CD8-positive, alpha-beta memory T cell (primary cell): ENCODE results near the gene DOCK6. TPM values are rescaled to one million over a fixed set of nuclear protein-coding genes. Genes with fewer than 3 reads are reported as not detected.

Source experiments
- CTCF ChIA-PET: fragments of 350-600 bp; sonication (Branson Sonifier 250); formaldehyde crosslinking; loops from one replicate; lab custom pipeline; 2021; ENCODE audit warnings: antibody characterized with exemption; lab: Charles Lee
- POLR2A ChIA-PET: fragments of 350-600 bp; sonication (Branson Sonifier 250); formaldehyde crosslinking; loops from one replicate; lab custom pipeline; 2021; ENCODE audit warnings: antibody characterized with exemption; lab: Charles Lee
- DNase-seq, 5 donors: peaks; one replicate each; pipeline versions ENCODE4 v3.0.0 to v3.0.0-alpha.2; 2020 to 2022; ENCODE audit warnings: mixed read lengths in 1 of 5
- H3K27ac ChIP-seq: one replicate; pipeline ENCODE4 v1.7.0; 2013; ENCODE audit warnings: low read depth, mild to moderate bottlenecking, low read length, moderate library complexity
- H3K27me3 ChIP-seq: 2 replicates; pipeline ENCODE4 v1.7.0; 2013; ENCODE audit warnings: low read length, mild to moderate bottlenecking; ENCODE audit not compliant: insufficient read depth, poor library complexity, severe bottlenecking
- H3K36me3 ChIP-seq: 2 replicates; pipeline ENCODE4 v1.7.0; 2013; ENCODE audit warnings: mild to moderate bottlenecking, low read length, moderate library complexity; ENCODE audit not compliant: insufficient read depth
- H3K4me1 ChIP-seq: 2 replicates; pipeline ENCODE4 v1.7.0; 2013; ENCODE audit warnings: mild to moderate bottlenecking, low read length, moderate library complexity; ENCODE audit not compliant: insufficient read depth
- H3K4me3 ChIP-seq: 2 replicates; pipeline ENCODE4 v1.7.0; 2013; ENCODE audit warnings: mild to moderate bottlenecking, low read length
- H3K9me3 ChIP-seq: 2 replicates; pipeline ENCODE4 v1.7.0; 2013; ENCODE audit warnings: mild to moderate bottlenecking, low read length
- H3K27ac Mint-ChIP-seq, 8 donors: one replicate each; pipeline ENCODE4 v1.8.0; 2020 to 2021; ENCODE audit warnings: mixed read lengths in 8 of 8, mild to moderate bottlenecking in 6 of 8, inconsistent platforms in 3 of 8, moderate library complexity in 3 of 8
- H3K27me3 Mint-ChIP-seq, 2 donors: one replicate each; pipeline ENCODE4 v1.8.0; 2020 to 2021; ENCODE audit warnings: mixed read lengths in 2 of 2, mild to moderate bottlenecking in 1 of 2, moderate library complexity in 1 of 2
- H3K36me3 Mint-ChIP-seq, 3 donors: one replicate each; pipeline ENCODE4 v1.8.0; 2020 to 2021; ENCODE audit warnings: mixed read lengths in 3 of 3, inconsistent platforms in 1 of 3, mild to moderate bottlenecking in 1 of 3
- H3K4me1 Mint-ChIP-seq, 3 donors: one replicate each; pipeline ENCODE4 v1.8.0; 2020 to 2021; ENCODE audit warnings: mixed read lengths in 3 of 3, inconsistent platforms in 1 of 3, mild to moderate bottlenecking in 1 of 3
- H3K4me3 Mint-ChIP-seq, 7 donors: one replicate each; pipeline ENCODE4 v1.8.0; 2020 to 2021; ENCODE audit warnings: mixed read lengths in 7 of 7, mild to moderate bottlenecking in 6 of 7, moderate library complexity in 4 of 7, inconsistent platforms in 2 of 7
- H3K9me3 Mint-ChIP-seq, 5 donors: one replicate each; pipeline ENCODE4 v1.8.0; 2020 to 2022; ENCODE audit warnings: mixed read lengths in 5 of 5, mild to moderate bottlenecking in 3 of 5, moderate library complexity in 2 of 5, inconsistent platforms in 1 of 5
- polyA plus RNA-seq: library from polyadenylated mRNA; unstranded; fragments of 300-500 nt; fragmentation: Illumina TruSeq; gene quantifications from one replicate; pipeline ENCODE4 v1.2.3, GENCODE V29; 2021
- total RNA-seq, 2 experiments: library from RNA; stranded (reverse); gene quantifications; one replicate each; pipeline ENCODE4 v1.2.3, GENCODE V29; 2021

DOCK6 gene
- total and polyA plus RNA-seq, 3 experiments from 2014 or later: 0.71 to 3.5 (median 2.3) TPM

- Histone ChIP-seq H3K36me3 (no peaks in the 10 kb centered on the region), H3K9me3 (no peaks in the 10 kb centered on the region), H3K27ac (no peak overlapping the region), H3K4me1 (no peaks in the 10 kb centered on the region), H3K27me3 (no peaks in the 10 kb centered on the region), H3K4me3 (no peak overlapping the region)
- CTCF ChIA-PET: interaction anchor here (1.5 kb wide), 1 partner anchor 196 kb away, joined by 3 read pairs; no protein-coding TSS in a partner anchor
- H3K4me3 Mint-ChIP-seq: no peak overlapping the region
- H3K27ac Mint-ChIP-seq: no peak overlapping the region
- peaks cover 0 to 3% (median 2%) of the 10 kb centered on the region in 5 donors for H3K9me3 Mint-ChIP-seq
- POLR2A ChIA-PET: no interaction called here
- H3K36me3 Mint-ChIP-seq: no peaks in the 10 kb centered on the region
- H3K4me1 Mint-ChIP-seq: peaks cover 0 to 4% (median 4%) of the 10 kb centered on the region in 3 donors
- H3K27me3 Mint-ChIP-seq: peaks cover 17 to 41% of the 10 kb centered on the region in 2 donors
- no peak for DNase-seq
Observed at GRCh38 chr19:11286312-11286974, 24.1 kb upstream of the DOCK6 start.

- H3K4me1 ChIP-seq: peaks cover 12% of the 10 kb centered on the region
- no peak for DNase-seq
- CTCF ChIA-PET: no interaction called here
- H3K4me3 Mint-ChIP-seq: no peak overlapping the region
- peaks cover 20 to 31% of the 10 kb centered on the region in 2 donors for H3K27me3 Mint-ChIP-seq
- H3K27ac ChIP-seq: no peak overlapping the region
- no peaks in the 10 kb centered on the region for H3K36me3 Mint-ChIP-seq
- POLR2A ChIA-PET: no interaction called here
- peaks cover 3 to 11% (median 8%) of the 10 kb centered on the region in 5 donors for H3K9me3 Mint-ChIP-seq
- H3K27ac Mint-ChIP-seq: no peak overlapping the region
- H3K4me1 Mint-ChIP-seq: peaks cover 8 to 16% (median 14%) of the 10 kb centered on the region in 3 donors
- no peaks in the 10 kb centered on the region for H3K27me3 ChIP-seq
- H3K36me3 ChIP-seq: no peaks in the 10 kb centered on the region
- no peaks in the 10 kb centered on the region for H3K9me3 ChIP-seq
- H3K4me3 ChIP-seq: no peak overlapping the region
Observed at GRCh38 chr19:11284515-11284914, 22.2 kb upstream of the DOCK6 start.

GRCh38 chr19:11281356-11282049 lies 19.2 kb upstream of the DOCK6 start:
- Mint-ChIP-seq H3K27me3 (peaks cover 22 to 34% of the 10 kb centered on the region in 2 donors), H3K9me3 (peaks cover 4 to 22% (median 15%) of the 10 kb centered on the region in 5 donors), H3K36me3 (no peaks in the 10 kb centered on the region), H3K4me3 (no peak overlapping the region), H3K27ac (no peak overlapping the region), H3K4me1 (peaks cover 10 to 21% (median 18%) of the 10 kb centered on the region in 3 donors)
- no peak overlapping the region for H3K27ac ChIP-seq
- POLR2A ChIA-PET: interaction anchor here (0.6 kb wide), 1 partner anchor 1071 kb away, joined by 3 read pairs; no protein-coding TSS in a partner anchor
- no peak overlapping the region for H3K4me3 ChIP-seq
- CTCF ChIA-PET: interaction anchor here (1.6 kb wide), 1 partner anchor 201 kb away, joined by 3 read pairs; no protein-coding TSS in a partner anchor
- H3K27me3 ChIP-seq: peaks cover 4% of the 10 kb centered on the region
- H3K9me3 ChIP-seq: no peaks in the 10 kb centered on the region
- H3K36me3 ChIP-seq: no peaks in the 10 kb centered on the region
- no peak for DNase-seq
- peaks cover 17% of the 10 kb centered on the region for H3K4me1 ChIP-seq

- Histone ChIP-seq H3K9me3 (no peaks in the 10 kb centered on the region), H3K36me3 (no peaks in the 10 kb centered on the region), H3K4me1 (peaks cover 17% of the 10 kb centered on the region), H3K4me3 (peak overlapping the region; percentile 6), H3K27me3 (peaks cover 10% of the 10 kb centered on the region), H3K27ac (no peak overlapping the region)
- H3K9me3 Mint-ChIP-seq: peaks cover 4 to 25% (median 15%) of the 10 kb centered on the region in 5 donors
- H3K27ac Mint-ChIP-seq: peak overlapping the region in 6 of 8 donors; percentile 9 to 94 (median 62)
- H3K4me3 Mint-ChIP-seq: peak overlapping the region in 6 of 7 donors; percentile 30 to 81 (median 70)
- peaks cover 10 to 21% (median 18%) of the 10 kb centered on the region in 3 donors for H3K4me1 Mint-ChIP-seq
- H3K36me3 Mint-ChIP-seq: no peaks in the 10 kb centered on the region
- peaks cover 26 to 35% of the 10 kb centered on the region in 2 donors for H3K27me3 Mint-ChIP-seq
- CTCF ChIA-PET: interaction anchor here (0.6 to 1.2 kb wide), 2 partner anchors 14 to 109 kb away, joined by 3 to 4 read pairs; no protein-coding TSS in a partner anchor
- peak in 4 of 5 donors; percentile 30 to 69 (median 60) for DNase-seq
- POLR2A ChIA-PET: no interaction called here
Observed at GRCh38 chr19:11279505-11280236, 17.3 kb upstream of the DOCK6 start.

- no peak overlapping the region for H3K27ac ChIP-seq
- no peak overlapping the region for H3K4me3 ChIP-seq
- CTCF ChIA-PET: interaction anchor here (0.6 to 1.2 kb wide), 3 partner anchors 15 to 1782 kb away, joined by 3 to 4 read pairs (median 3); no protein-coding TSS in a partner anchor
- H3K36me3 Mint-ChIP-seq: no peaks in the 10 kb centered on the region
- H3K4me1 Mint-ChIP-seq: peaks cover 10 to 21% (median 18%) of the 10 kb centered on the region in 3 donors
- H3K27ac Mint-ChIP-seq: no peak overlapping the region
- no peaks in the 10 kb centered on the region for H3K9me3 ChIP-seq
- no peak for DNase-seq
- H3K27me3 Mint-ChIP-seq: peaks cover 31 to 33% of the 10 kb centered on the region in 2 donors
- POLR2A ChIA-PET: interaction anchor here (0.6 to 1.1 kb wide), 2 partner anchors 12 to 84 kb away, joined by 4 to 5 read pairs; no protein-coding TSS in a partner anchor
- H3K27me3 ChIP-seq: peaks cover 15% of the 10 kb centered on the region
- peaks cover 4 to 25% (median 15%) of the 10 kb centered on the region in 5 donors for H3K9me3 Mint-ChIP-seq
- H3K4me3 Mint-ChIP-seq: no peak overlapping the region
- no peaks in the 10 kb centered on the region for H3K36me3 ChIP-seq
- H3K4me1 ChIP-seq: peaks cover 17% of the 10 kb centered on the region
Observed at GRCh38 chr19:11278670-11279069, 16.3 kb upstream of the DOCK6 start.

GRCh38 chr19:11274533-11275086 lies 12.3 kb upstream of the DOCK6 start:
- CTCF ChIA-PET: interaction anchor here (0.8 kb wide), 1 partner anchor 208 kb away, joined by 3 read pairs; no protein-coding TSS in a partner anchor
- Mint-ChIP-seq H3K4me1 (peaks cover 3 to 5% (median 4%) of the 10 kb centered on the region in 3 donors), H3K27ac (no peak overlapping the region), H3K27me3 (peaks cover 23 to 29% of the 10 kb centered on the region in 2 donors), H3K4me3 (peak overlapping the region in 1 of 7 donors; percentile 23), H3K36me3 (no peaks in the 10 kb centered on the region), H3K9me3 (peaks cover 2 to 18% (median 6%) of the 10 kb centered on the region in 5 donors)
- POLR2A ChIA-PET: no interaction called here
- Histone ChIP-seq H3K27me3 (peaks cover 15% of the 10 kb centered on the region), H3K4me3 (no peak overlapping the region), H3K9me3 (no peaks in the 10 kb centered on the region), H3K27ac (no peak overlapping the region), H3K4me1 (peaks cover 5% of the 10 kb centered on the region), H3K36me3 (no peaks in the 10 kb centered on the region)
- no peak for DNase-seq

GRCh38 chr19:11273989-11274388 lies 11.7 kb upstream of the DOCK6 start:
- no peak overlapping the region for H3K4me3 Mint-ChIP-seq
- H3K4me1 ChIP-seq: no peaks in the 10 kb centered on the region
- peaks cover 20% of the 10 kb centered on the region for H3K27me3 ChIP-seq
- no peaks in the 10 kb centered on the region for H3K36me3 Mint-ChIP-seq
- DNase-seq: no peak
- ChIA-PET POLR2A (no interaction called here), CTCF (interaction anchor here (0.8 kb wide), 1 partner anchor 208 kb away, joined by 3 read pairs; no protein-coding TSS in a partner anchor)
- H3K27me3 Mint-ChIP-seq: peaks cover 29 to 33% of the 10 kb centered on the region in 2 donors
- no peaks in the 10 kb centered on the region for H3K9me3 ChIP-seq
- no peaks in the 10 kb centered on the region for H3K36me3 ChIP-seq
- no peak overlapping the region for H3K27ac ChIP-seq
- H3K4me3 ChIP-seq: no peak overlapping the region
- peaks cover 0 to 13% (median 2%) of the 10 kb centered on the region in 5 donors for H3K9me3 Mint-ChIP-seq
- no peaks in the 10 kb centered on the region for H3K4me1 Mint-ChIP-seq
- no peak overlapping the region for H3K27ac Mint-ChIP-seq
